ENCODE measurements around the gene RBM33. TPM values are rescaled to one million over a fixed set of nuclear protein-coding genes. Genes with fewer than 3 reads are reported as not detected.

Gene RBM33
- total and polyA plus RNA-seq, 9 of the 15 experiments (the other 6 are each of a cell fraction or from before 2014, with no cell fraction given): 4.4 to 80.7 (median 27.3) TPM

DNA sequence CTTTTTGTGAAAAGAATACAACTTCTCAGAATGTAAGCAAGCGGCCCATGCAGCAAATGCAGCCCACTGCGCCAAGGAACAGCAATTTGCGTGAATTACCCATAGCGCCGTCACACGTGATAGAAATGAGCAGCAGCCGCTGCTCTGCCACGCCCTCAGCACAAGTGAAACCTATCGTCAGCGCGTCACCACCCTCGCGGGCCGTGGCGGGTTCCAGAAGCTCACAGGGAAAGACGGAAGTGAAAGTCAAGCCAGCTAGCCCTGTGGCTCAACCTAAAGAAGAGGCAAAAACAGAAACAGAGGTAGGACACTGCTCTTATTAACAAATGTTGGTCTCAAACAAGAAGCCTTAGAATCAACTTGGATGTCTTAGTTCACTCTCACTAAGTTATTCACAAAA is 97.3 kb downstream of the RBM33 start:
- Histone ChIP-seq H3K9ac (ENCODE audit: insufficient read depth in 1 of 2, low read depth in 2 of 2, low read length in 2 of 2) (no peak overlapping the region), H3K9me3 (replicated peaks; ENCODE audit: control insufficient read depth, insufficient read depth, low read depth, low read length) (no peaks in the 10 kb centered on the region), H3K27me3 (ENCODE audit: control insufficient read depth in 2 of 2, insufficient read depth in 2 of 2, low read length in 2 of 2) (no peaks in the 10 kb centered on the region), H3K9me1 (ENCODE audit: control insufficient read depth, insufficient read depth, low read length) (no peaks in the 10 kb centered on the region), H2AFZ (ENCODE audit: low read depth, low read length) (no peak overlapping the region), H3K4me1 (replicated peaks in 1 of 2; ENCODE audit: control insufficient read depth in 2 of 2, insufficient read depth in 2 of 2, low read length in 2 of 2) (no peaks in the 10 kb centered on the region), H3K4me3 (no peak overlapping the region), H3K36me3 (ENCODE audit: control insufficient read depth, insufficient read depth, low read length) (peaks cover 97% of the 10 kb centered on the region), H3K27ac (ENCODE audit: extremely low read depth, low read depth, low read length) (no peak overlapping the region), H3K79me2 (ENCODE audit: control insufficient read depth, insufficient read depth, low read length) (peaks cover 17% of the 10 kb centered on the region; the same call in 2 of the 3 replicates), H4K20me1 (replicated peaks; ENCODE audit: control insufficient read depth, insufficient read depth, low read length) (no peaks in the 10 kb centered on the region; the same call in 1 of the 2 replicates), H3K4me2 (ENCODE audit: insufficient read depth, low read length) (no peak overlapping the region)
- in situ Hi-C loops (cut with MboI): no loop called here
- DNase-seq (ENCODE audit: extremely low read depth in 1 of 4, low spot score in 3 of 4): no peak
- POLR2A ChIA-PET: no interaction called here
- intact Hi-C loops (cut with micrococcal nuclease): no loop called here
- ATAC-seq: no peak
- BruUV-seq (replicated peaks): no TSS peak
- CTCF ChIA-PET (ENCODE audit: low intra/inter-chr PET ratio): no interaction called here
- no peak for FAIRE-seq
- WGBS (ENCODE audit: insufficient coverage, low coverage, missing lambda C conversion rate): 96% methylated on average over 16 of the region's 16 CpGs
- TF ChIP-seq RREB1 (CRISPR knock-in tag; IDR thresholded peaks at IDR 0.05): no peak
- TF ChIP-seq, protein P1, sequence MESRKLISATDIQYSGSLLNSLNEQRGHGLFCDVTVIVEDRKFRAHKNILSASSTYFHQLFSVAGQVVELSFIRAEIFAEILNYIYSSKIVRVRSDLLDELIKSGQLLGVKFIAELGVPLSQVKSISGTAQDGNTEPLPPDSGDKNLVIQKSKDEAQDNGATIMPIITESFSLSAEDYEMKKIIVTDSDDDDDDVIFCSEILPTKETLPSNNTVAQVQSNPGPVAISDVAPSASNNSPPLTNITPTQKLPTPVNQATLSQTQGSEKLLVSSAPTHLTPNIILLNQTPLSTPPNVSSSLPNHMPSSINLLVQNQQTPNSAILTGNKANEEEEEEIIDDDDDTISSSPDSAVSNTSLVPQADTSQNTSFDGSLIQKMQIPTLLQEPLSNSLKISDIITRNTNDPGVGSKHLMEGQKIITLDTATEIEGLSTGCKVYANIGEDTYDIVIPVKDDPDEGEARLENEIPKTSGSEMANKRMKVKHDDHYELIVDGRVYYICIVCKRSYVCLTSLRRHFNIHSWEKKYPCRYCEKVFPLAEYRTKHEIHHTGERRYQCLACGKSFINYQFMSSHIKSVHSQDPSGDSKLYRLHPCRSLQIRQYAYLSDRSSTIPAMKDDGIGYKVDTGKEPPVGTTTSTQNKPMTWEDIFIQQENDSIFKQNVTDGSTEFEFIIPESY (CRISPR knock-in tag; IDR thresholded peaks at IDR 0.05): peak; percentile 28; the same call in 1 of the 2 replicates

Data from K562 (cell line).